Mesendoderm (in vitro differentiated cells): ENCODE results near the gene MACROD2.

Experiments
- DNase-seq: peaks from one replicate; pipeline ENCODE4 v3.0.0; 2013
- H2AK5ac ChIP-seq: 2 replicates; pipeline ENCODE4 v1.6.1; 2013; ENCODE audit warnings: low read length, inconsistent platforms
- H2BK120ac ChIP-seq: 2 replicates; pipeline ENCODE4 v1.6.1; 2013; ENCODE audit warnings: low read depth, mild to moderate bottlenecking, low read length, moderate library complexity, mixed read lengths
- H2BK15ac ChIP-seq: replicated peaks from 2 replicates; pipeline ENCODE4 v1.6.1; 2013; ENCODE audit warnings: low read depth, mild to moderate bottlenecking, moderate library complexity
- H2BK5ac ChIP-seq: 2 replicates; pipeline ENCODE4 v1.6.1; 2013; ENCODE audit warnings: low read length, inconsistent platforms
- H3K18ac ChIP-seq: 2 replicates; pipeline ENCODE4 v1.6.1; 2013; ENCODE audit warnings: mild to moderate bottlenecking, low read length, mixed read lengths
- H3K23ac ChIP-seq: one replicate; pipeline ENCODE4 v1.6.1; 2013; ENCODE audit warnings: low read length
- H3K27ac ChIP-seq: 2 replicates; pipeline ENCODE4 v1.5.1; 2013; ENCODE audit warnings: low read depth, mild to moderate bottlenecking, inconsistent platforms, low read length, moderate library complexity
- H3K27me3 ChIP-seq: 2 replicates; pipeline ENCODE4 v1.6.1; 2013; ENCODE audit warnings: low read length, control low read depth, mild to moderate bottlenecking, inconsistent platforms; ENCODE audit not compliant: insufficient read depth, poor library complexity
- H3K36me3 ChIP-seq: 2 replicates; pipeline ENCODE4 v1.6.1; 2013; ENCODE audit warnings: low read length, inconsistent platforms; ENCODE audit not compliant: control insufficient read depth, insufficient read depth
- H3K4ac ChIP-seq: one replicate; pipeline ENCODE4 v1.6.1; 2013; ENCODE audit warnings: low read depth, mild to moderate bottlenecking, low read length, moderate library complexity
- H3K4me1 ChIP-seq: 2 replicates; pipeline ENCODE4 v1.6.1; 2013; ENCODE audit warnings: low read depth, low read length, inconsistent platforms; ENCODE audit not compliant: control insufficient read depth
- H3K4me2 ChIP-seq: 2 replicates; pipeline ENCODE4 v1.6.1; 2013; ENCODE audit warnings: low read length
- H3K4me3 ChIP-seq: 2 replicates; pipeline ENCODE4 v1.5.1; 2013; ENCODE audit warnings: mild to moderate bottlenecking, low read length
- H3K56ac ChIP-seq: one replicate; pipeline ENCODE4 v1.6.1; 2013; ENCODE audit warnings: low read length
- H3K79me1 ChIP-seq: 2 replicates; pipeline ENCODE4 v1.6.1; 2013; ENCODE audit warnings: low read length, inconsistent platforms
- H3K79me2 ChIP-seq: 2 replicates; pipeline ENCODE4 v1.6.1; 2013; ENCODE audit warnings: mild to moderate bottlenecking, low read length; ENCODE audit not compliant: control insufficient read depth, insufficient read depth
- H3K9ac ChIP-seq: 2 replicates; pipeline ENCODE4 v1.6.1; 2013; ENCODE audit warnings: low read length, inconsistent platforms
- H4K5ac ChIP-seq: one replicate; pipeline ENCODE4 v1.6.1; 2013; ENCODE audit warnings: low read length
- H4K8ac ChIP-seq: one replicate; pipeline ENCODE4 v1.6.1; 2013; ENCODE audit warnings: low read depth, mild to moderate bottlenecking, control low read depth, low read length, moderate library complexity
- whole genome bisulfite sequencing: extraction: QIAGEN DNeasy Blood & Tissue Kit; methylation state at CpG from one replicate; pipeline ENCODE4 v1.1.7; 2013; ENCODE audit warnings: low lambda C conversion rate, missing lambda C conversion rate; ENCODE audit not compliant: insufficient coverage; ENCODE audit errors: extremely low coverage; 5-methylcytosine and 5-hydroxymethylcytosine counted together

The MACROD2 gene

DNA sequence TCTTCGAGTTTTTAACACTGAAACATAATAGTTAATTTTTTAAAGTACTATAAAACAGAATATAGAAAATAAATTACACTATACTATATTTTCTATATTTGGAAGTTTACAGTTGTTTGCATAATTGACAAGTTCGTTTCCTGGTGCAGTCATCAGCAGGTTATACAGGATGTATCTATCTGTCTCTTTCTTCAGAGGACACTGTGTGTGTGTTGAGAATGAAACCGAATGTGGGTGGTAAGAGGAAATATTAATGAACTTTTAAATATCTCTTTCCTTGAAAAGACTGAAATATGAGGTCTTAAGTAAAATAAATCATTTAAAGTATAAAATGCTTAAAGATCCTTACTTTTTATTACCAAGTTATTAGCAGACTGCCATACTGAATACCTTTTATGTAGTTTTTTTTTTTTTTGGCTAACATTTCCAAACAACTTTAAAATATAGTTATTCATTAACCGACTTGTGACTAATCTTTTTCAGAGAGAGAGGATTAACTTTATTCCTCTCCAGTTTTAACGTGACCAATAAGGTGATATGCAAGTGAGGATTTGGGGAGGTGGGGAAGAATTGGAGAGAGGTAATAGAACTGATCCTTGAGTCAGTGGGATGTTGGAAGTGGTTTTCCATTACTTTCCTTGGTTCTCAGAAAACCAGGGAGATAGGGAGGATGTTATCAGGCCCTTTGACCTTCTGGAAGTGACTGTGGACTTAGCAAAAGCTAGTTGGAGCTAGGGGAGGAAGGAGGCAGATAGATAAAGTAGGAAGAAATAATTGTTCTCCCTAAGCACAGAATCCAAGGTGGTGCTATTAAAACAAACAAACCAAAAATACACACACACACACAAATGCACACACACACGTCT lies 722.1 kb downstream of the MACROD2 start:
- Histone ChIP-seq H3K27me3 (no peaks in the 10 kb centered on the region), H2BK15ac (no peak overlapping the region), H2AK5ac (no peak overlapping the region), H3K23ac (no peak overlapping the region), H2BK120ac (no peak overlapping the region), H3K4ac (no peak overlapping the region), H3K9ac (no peak overlapping the region), H4K5ac (no peak overlapping the region), H3K36me3 (no peaks in the 10 kb centered on the region), H3K4me2 (no peak overlapping the region), H3K18ac (no peak overlapping the region), H3K79me1 (no peaks in the 10 kb centered on the region), H3K4me1 (peaks cover 7% of the 10 kb centered on the region), H3K4me3 (no peak overlapping the region), H2BK5ac (no peak overlapping the region), H3K56ac (no peak overlapping the region), H3K79me2 (no peaks in the 10 kb centered on the region), H3K27ac (no peak overlapping the region), H4K8ac (no peak overlapping the region)
- WGBS = no CpG with 5 or more reads among the region's 6 CpGs
- DNase-seq = no peak

- H3K79me1 ChIP-seq = no peaks in the 10 kb centered on the region
- peaks cover 3% of the 10 kb centered on the region for H3K4me1 ChIP-seq
- H2BK120ac ChIP-seq = no peak overlapping the region
- no peak overlapping the region for H3K4me3 ChIP-seq
- no peak overlapping the region for H3K4ac ChIP-seq
- H3K56ac ChIP-seq = no peak overlapping the region
- H3K79me2 ChIP-seq = no peaks in the 10 kb centered on the region
- DNase-seq = no peak
- no peaks in the 10 kb centered on the region for H3K27me3 ChIP-seq
- no peak overlapping the region for H4K8ac ChIP-seq
- no CpG with 5 or more reads among the region's 4 CpGs for WGBS
- H3K4me2 ChIP-seq = no peak overlapping the region
- no peak overlapping the region for H2BK5ac ChIP-seq
- no peaks in the 10 kb centered on the region for H3K36me3 ChIP-seq
- no peak overlapping the region for H3K9ac ChIP-seq
- no peak overlapping the region for H2AK5ac ChIP-seq
- no peak overlapping the region for H3K23ac ChIP-seq
- H3K18ac ChIP-seq = no peak overlapping the region
- H3K27ac ChIP-seq = no peak overlapping the region
- H4K5ac ChIP-seq = no peak overlapping the region
- no peak overlapping the region for H2BK15ac ChIP-seq
Observed at GRCh38 chr20:14720251-14720650, 724.9 kb downstream of the MACROD2 start.

DNA sequence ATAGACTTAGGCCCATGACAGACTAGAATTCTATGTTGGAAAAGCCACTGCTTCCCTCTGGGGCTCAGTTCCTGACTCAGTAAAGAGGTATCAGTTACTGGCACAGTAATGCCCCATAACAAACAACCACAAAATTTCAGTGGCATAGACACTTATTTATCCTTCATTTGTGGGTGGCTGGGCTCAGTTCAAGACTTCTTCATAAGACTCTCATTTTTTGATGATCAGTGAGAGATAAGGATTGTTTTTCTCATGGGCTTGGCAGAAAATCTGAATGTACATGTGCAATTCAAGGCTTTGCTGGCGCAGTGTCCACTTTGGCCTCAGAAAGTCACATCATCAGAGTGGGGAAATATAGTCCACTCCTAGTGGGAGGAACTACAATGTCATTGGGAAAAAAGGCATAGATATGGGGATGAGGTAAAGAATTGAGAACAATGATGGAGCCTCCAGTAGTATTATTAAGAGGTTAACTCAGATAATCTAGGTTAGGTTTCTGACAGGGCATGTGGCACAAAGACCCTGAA lies 726.7 kb downstream of the MACROD2 start:
- no peak for DNase-seq
- no peak overlapping the region for H2BK5ac ChIP-seq
- no peak overlapping the region for H2BK15ac ChIP-seq
- no peaks in the 10 kb centered on the region for H3K27me3 ChIP-seq
- no peaks in the 10 kb centered on the region for H3K79me2 ChIP-seq
- no peaks in the 10 kb centered on the region for H3K36me3 ChIP-seq
- H3K27ac ChIP-seq = no peak overlapping the region
- no peaks in the 10 kb centered on the region for H3K4me1 ChIP-seq
- no peak overlapping the region for H3K9ac ChIP-seq
- no peak overlapping the region for H3K4me2 ChIP-seq
- no peak overlapping the region for H3K23ac ChIP-seq
- H4K5ac ChIP-seq = no peak overlapping the region
- H3K4ac ChIP-seq = no peak overlapping the region
- no peak overlapping the region for H3K18ac ChIP-seq
- H3K79me1 ChIP-seq = no peaks in the 10 kb centered on the region
- no peak overlapping the region for H3K56ac ChIP-seq
- WGBS = no CpG with 5 or more reads among the region's 1 CpG
- no peak overlapping the region for H2BK120ac ChIP-seq
- H4K8ac ChIP-seq = no peak overlapping the region
- H3K4me3 ChIP-seq = no peak overlapping the region
- no peak overlapping the region for H2AK5ac ChIP-seq

DNA sequence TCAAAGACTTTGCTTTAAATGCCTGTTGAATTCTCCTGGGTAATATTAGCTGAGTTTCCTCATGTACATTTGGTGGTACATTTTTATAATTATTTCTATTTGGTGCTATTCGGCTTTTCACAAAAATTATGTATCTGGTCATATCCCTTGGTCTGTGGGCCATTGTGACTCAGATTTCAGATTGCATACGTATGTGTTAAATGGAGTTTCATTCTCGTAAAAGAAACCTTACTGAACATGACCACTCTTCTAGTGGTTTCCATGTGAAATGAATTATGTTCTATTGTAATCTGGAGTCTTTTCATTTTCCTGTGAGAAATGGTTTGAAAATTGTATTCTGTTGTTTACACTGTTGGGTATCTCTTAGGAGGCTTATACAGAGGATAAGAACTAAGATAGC lies 728.3 kb downstream of the MACROD2 start:
- Histone ChIP-seq H4K5ac (no peak overlapping the region), H3K27me3 (no peaks in the 10 kb centered on the region), H3K18ac (no peak overlapping the region), H3K27ac (no peak overlapping the region), H3K4me2 (no peak overlapping the region), H4K8ac (no peak overlapping the region), H2BK5ac (no peak overlapping the region), H2BK120ac (no peak overlapping the region), H3K79me1 (no peaks in the 10 kb centered on the region), H3K79me2 (no peaks in the 10 kb centered on the region), H2BK15ac (no peak overlapping the region), H3K9ac (no peak overlapping the region), H3K4ac (no peak overlapping the region), H2AK5ac (no peak overlapping the region), H3K36me3 (no peaks in the 10 kb centered on the region), H3K56ac (no peak overlapping the region), H3K4me3 (no peak overlapping the region), H3K23ac (no peak overlapping the region), H3K4me1 (no peaks in the 10 kb centered on the region)
- no peak for DNase-seq
- WGBS = no CpG with 5 or more reads among the region's 3 CpGs

- no peaks in the 10 kb centered on the region for H3K79me1 ChIP-seq
- H2BK15ac ChIP-seq = no peak overlapping the region
- H3K18ac ChIP-seq = no peak overlapping the region
- H3K27ac ChIP-seq = no peak overlapping the region
- WGBS = no CpG with 5 or more reads among the region's 1 CpG
- H3K4me1 ChIP-seq = no peaks in the 10 kb centered on the region
- no peak overlapping the region for H2BK120ac ChIP-seq
- no peaks in the 10 kb centered on the region for H3K36me3 ChIP-seq
- H3K4me3 ChIP-seq = no peak overlapping the region
- no peak overlapping the region for H3K4me2 ChIP-seq
- H3K79me2 ChIP-seq = no peaks in the 10 kb centered on the region
- H3K4ac ChIP-seq = no peak overlapping the region
- H3K56ac ChIP-seq = no peak overlapping the region
- H3K27me3 ChIP-seq = no peaks in the 10 kb centered on the region
- DNase-seq = no peak
- no peak overlapping the region for H4K5ac ChIP-seq
- H3K23ac ChIP-seq = no peak overlapping the region
- H2BK5ac ChIP-seq = no peak overlapping the region
- no peak overlapping the region for H4K8ac ChIP-seq
- H3K9ac ChIP-seq = no peak overlapping the region
- H2AK5ac ChIP-seq = no peak overlapping the region
Observed at GRCh38 chr20:14724036-14724435, 728.7 kb downstream of the MACROD2 start.
